Activated T-helper 17 cell treated with anti-CD3 and anti-CD28 coated beads, Interleukin-2, amount 50 U/mL, for 72 hours (primary cell): ENCODE results near the gene ACTL6B. TPM values are rescaled to one million over a fixed set of nuclear protein-coding genes. Genes with fewer than 3 reads are reported as not detected.
A peak's percentile ranks its signal among the peaks of the same experiment; 100 is the strongest.

Source experiments
- ATAC-seq: fragments of 150-1000 bp; cut with Tn5 transposase; replicated peaks from 2 replicates; pipeline ENCODE4 v1.10.0; 2021; ENCODE audit warnings: mild to moderate bottlenecking, moderate library complexity
- H3K27ac Mint-ChIP-seq: one replicate; pipeline ENCODE4 v1.8.0; 2022; ENCODE audit warnings: mixed read lengths
- H3K27me3 Mint-ChIP-seq: one replicate; pipeline ENCODE4 v1.8.0; 2022; ENCODE audit warnings: mixed read lengths
- H3K36me3 Mint-ChIP-seq: one replicate; pipeline ENCODE4 v1.8.0; 2022; ENCODE audit warnings: low read depth, mild to moderate bottlenecking, mixed read lengths
- H3K4me1 Mint-ChIP-seq: one replicate; pipeline ENCODE4 v1.8.0; 2022; ENCODE audit warnings: mixed read lengths
- H3K4me3 Mint-ChIP-seq: one replicate; pipeline ENCODE4 v1.8.0; 2022; ENCODE audit warnings: mild to moderate bottlenecking, mixed read lengths
- H3K9me3 Mint-ChIP-seq: one replicate; pipeline ENCODE4 v1.8.0; 2022; ENCODE audit warnings: mixed read lengths
- total RNA-seq, 2 donors: library from RNA; stranded (reverse); gene quantifications; one replicate each; pipeline ENCODE4 v1.2.3, GENCODE V29; 2022

The ACTL6B gene
- total RNA-seq, 2 donors from 2014 or later: not detected

GRCh38 chr7:100687261-100687660, 31.0 kb upstream of the ACTL6B start:
- H3K9me3 Mint-ChIP-seq: no peaks in the 10 kb centered on the region
- no peak for ATAC-seq
- H3K27me3 Mint-ChIP-seq: no peaks in the 10 kb centered on the region
- H3K36me3 Mint-ChIP-seq: peaks cover 74% of the 10 kb centered on the region
- H3K4me1 Mint-ChIP-seq: peaks cover 8% of the 10 kb centered on the region
- H3K4me3 Mint-ChIP-seq: no peak overlapping the region
- no peak overlapping the region for H3K27ac Mint-ChIP-seq

DNA sequence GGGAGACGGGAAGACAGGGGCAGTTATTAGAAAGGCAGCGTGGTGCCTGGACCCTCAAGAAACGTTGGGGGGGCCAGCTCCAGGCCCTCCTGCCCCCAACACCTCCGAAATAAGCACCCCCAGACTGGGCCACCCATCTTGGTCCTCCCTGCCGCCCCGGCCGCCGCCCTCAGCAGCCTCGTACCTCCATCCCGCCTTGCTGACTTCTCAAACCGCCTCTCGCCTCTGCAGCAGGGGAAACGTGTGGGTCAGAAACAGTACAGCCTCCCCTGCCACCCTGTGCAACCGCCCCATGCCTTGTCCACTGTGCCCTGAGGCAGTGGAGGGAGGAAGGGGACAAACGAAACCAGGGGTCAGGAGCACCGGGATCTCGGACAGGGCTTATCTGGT, 30.6 kb upstream of the ACTL6B start:
- ATAC-seq: no peak
- Mint-ChIP-seq H3K4me1 (peaks cover 4% of the 10 kb centered on the region), H3K4me3 (no peak overlapping the region), H3K27ac (no peak overlapping the region), H3K9me3 (no peaks in the 10 kb centered on the region), H3K27me3 (no peaks in the 10 kb centered on the region), H3K36me3 (peaks cover 71% of the 10 kb centered on the region)

- H3K9me3 Mint-ChIP-seq: no peaks in the 10 kb centered on the region
- peaks cover 72% of the 10 kb centered on the region for H3K36me3 Mint-ChIP-seq
- no peaks in the 10 kb centered on the region for H3K27me3 Mint-ChIP-seq
- H3K4me1 Mint-ChIP-seq: no peaks in the 10 kb centered on the region
- ATAC-seq: no peak
- no peak overlapping the region for H3K27ac Mint-ChIP-seq
- H3K4me3 Mint-ChIP-seq: no peak overlapping the region
Measured at GRCh38 chr7:100686201-100686821, 30.1 kb upstream of the ACTL6B start.

DNA sequence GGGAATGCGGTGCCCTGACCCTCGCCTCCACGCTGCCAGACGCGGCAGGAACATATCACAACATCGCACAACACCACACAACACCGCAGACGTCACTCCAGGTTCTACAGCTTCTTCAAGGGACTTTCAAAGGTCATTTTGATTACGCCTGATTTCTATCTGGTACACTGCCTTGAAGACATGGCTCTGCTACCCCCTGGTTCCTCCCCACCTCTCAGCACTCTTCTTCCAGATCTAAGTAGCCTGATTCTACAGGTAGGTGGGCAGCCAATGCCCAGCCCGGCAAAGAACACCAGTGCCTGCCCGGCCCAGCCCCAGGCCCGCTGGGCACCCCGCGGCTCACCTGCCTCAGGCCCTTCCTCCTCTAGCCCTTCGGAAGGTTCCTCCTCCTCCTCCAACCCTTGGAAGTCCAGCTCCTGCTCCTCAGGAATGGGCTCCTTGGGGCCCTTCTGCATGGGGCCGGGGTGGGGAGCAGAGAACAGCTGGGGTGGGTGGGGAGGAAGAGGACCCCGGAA, 29.4 kb upstream of the ACTL6B start:
- no peaks in the 10 kb centered on the region for H3K4me1 Mint-ChIP-seq
- H3K36me3 Mint-ChIP-seq: peaks cover 74% of the 10 kb centered on the region
- H3K27ac Mint-ChIP-seq: no peak overlapping the region
- H3K9me3 Mint-ChIP-seq: no peaks in the 10 kb centered on the region
- ATAC-seq: no peak
- H3K27me3 Mint-ChIP-seq: no peaks in the 10 kb centered on the region
- no peak overlapping the region for H3K4me3 Mint-ChIP-seq

GRCh38 chr7:100685049-100685605, 28.9 kb upstream of the ACTL6B start:
- Mint-ChIP-seq H3K4me3 (no peak overlapping the region), H3K27me3 (no peaks in the 10 kb centered on the region), H3K36me3 (peaks cover 78% of the 10 kb centered on the region), H3K4me1 (peaks cover 2% of the 10 kb centered on the region), H3K9me3 (no peaks in the 10 kb centered on the region), H3K27ac (no peak overlapping the region)
- ATAC-seq: no peak

DNA sequence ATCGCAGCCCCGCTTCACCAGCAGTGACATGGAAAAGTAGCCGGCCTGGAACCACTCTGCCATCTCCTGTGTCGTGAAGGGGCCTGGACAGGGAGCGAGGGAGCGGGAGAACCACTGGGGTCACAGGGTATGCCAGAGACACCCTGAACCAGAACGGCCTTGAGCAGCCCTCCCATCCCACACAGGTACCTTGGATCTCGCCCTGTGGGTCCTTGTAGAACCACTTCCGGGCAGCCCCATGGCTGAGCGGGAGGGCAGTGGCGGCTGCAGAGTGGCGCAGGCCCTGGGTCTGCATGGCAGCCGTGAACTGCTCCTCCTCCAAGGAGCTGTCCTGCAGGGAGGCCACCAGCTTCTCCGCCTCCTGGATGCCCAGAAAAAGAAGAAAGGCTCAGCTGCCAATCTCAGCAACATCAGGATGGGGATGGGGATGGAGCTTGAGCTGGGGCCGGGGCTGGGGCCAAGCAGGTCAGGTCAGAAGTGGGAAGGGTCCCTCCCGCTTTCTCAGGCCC, 28.3 kb upstream of the ACTL6B start:
- ATAC-seq: no peak
- Mint-ChIP-seq H3K4me1 (peaks cover 5% of the 10 kb centered on the region), H3K9me3 (no peaks in the 10 kb centered on the region), H3K36me3 (peaks cover 78% of the 10 kb centered on the region), H3K27me3 (no peaks in the 10 kb centered on the region), H3K4me3 (no peak overlapping the region), H3K27ac (no peak overlapping the region)

DNA sequence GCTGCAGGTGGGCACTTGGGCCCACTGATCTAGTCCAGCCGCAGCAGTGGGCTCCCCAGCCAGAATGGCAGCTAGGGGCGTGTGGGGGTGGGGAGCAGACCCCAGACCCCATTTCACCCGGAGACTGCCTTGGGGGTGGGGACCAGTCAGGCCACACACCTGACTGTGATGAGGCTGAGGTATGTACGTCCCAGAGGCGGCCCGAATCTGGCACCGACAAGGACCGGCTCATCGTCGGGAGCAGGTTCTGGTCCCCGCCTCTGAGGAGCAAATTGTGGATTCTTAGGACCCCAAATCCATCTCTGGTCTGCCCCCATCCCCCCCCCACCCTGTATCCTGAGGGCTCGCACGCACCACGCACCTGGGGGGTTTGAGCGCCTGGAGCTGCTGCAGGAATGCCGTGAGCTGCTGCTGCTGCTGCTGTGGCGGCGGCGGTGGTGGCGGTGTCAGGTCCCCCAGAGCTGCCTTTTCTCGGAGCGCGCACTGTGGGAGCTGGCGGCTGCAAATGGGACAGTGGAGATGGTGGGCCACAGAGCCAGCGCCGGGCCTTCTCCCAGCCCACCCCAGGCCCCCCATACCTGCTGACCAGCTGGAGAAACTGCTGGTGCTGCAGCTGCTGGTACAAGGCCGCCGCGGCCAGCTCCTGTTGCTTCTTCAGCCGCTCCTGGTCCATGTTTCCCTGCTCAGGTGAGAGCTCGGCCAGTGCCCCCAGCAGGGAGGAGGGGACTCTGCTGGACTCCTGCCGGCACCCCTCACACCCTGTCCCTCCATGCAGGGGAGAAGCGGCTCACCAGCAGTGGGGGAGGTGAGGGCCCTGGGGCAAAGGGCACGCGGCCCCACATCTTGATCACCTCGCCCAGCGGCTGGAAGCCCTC, 27.6 kb upstream of the ACTL6B start:
- ATAC-seq: no peak
- Mint-ChIP-seq H3K36me3 (peaks cover 78% of the 10 kb centered on the region), H3K9me3 (no peaks in the 10 kb centered on the region), H3K27me3 (no peaks in the 10 kb centered on the region), H3K4me1 (peaks cover 9% of the 10 kb centered on the region), H3K27ac (no peak overlapping the region), H3K4me3 (no peak overlapping the region)

GRCh38 chr7:100682991-100683658, 26.9 kb upstream of the ACTL6B start:
- peaks cover 13% of the 10 kb centered on the region for H3K4me1 Mint-ChIP-seq
- no peaks in the 10 kb centered on the region for H3K27me3 Mint-ChIP-seq
- no peak overlapping the region for H3K4me3 Mint-ChIP-seq
- H3K27ac Mint-ChIP-seq: no peak overlapping the region
- ATAC-seq: no peak
- no peaks in the 10 kb centered on the region for H3K9me3 Mint-ChIP-seq
- peaks cover 79% of the 10 kb centered on the region for H3K36me3 Mint-ChIP-seq

GRCh38 chr7:100682228-100682741, 26.0 kb upstream of the ACTL6B start:
- Mint-ChIP-seq H3K4me1 (peaks cover 17% of the 10 kb centered on the region), H3K27ac (no peak overlapping the region), H3K4me3 (no peak overlapping the region), H3K36me3 (peaks cover 79% of the 10 kb centered on the region), H3K9me3 (no peaks in the 10 kb centered on the region), H3K27me3 (no peaks in the 10 kb centered on the region)
- peak; percentile 25 for ATAC-seq

DNA sequence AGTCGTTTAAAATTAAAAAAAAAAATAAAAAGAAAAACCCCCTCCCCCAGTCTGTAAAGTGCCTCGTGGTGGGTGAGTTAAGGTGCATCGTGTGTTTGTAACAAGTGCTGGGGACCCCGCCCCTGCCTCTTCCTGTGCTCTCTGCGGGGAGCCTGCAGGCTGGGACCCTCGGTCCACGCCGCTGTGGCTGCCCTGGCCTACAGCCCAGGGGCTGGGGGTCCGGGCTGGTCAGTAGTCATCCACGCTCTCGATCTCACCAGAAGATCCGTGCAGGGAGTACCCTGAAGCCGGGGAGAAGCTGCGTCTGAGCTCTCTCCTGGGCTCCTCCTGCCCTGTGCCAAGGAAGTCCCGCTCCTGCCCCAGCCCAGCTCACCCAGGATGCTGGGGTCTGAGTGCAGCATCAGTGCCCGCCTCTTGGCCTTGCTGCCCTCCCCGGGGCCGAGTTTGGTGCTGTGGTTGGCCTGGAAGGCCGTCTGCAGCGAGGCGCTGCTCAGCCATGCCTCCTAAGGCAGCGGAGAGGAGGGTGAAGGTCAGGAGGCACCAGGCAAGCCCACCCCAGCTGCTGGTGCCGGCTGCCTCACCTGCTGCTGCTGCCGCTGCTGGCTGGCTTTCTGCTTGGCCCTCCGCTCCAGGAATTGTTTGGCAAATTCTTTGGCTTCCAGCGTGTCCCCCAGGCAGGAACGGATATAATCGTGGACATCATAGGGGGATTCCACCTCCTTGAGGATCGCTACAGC, 25.4 kb upstream of the ACTL6B start:
- ATAC-seq: no peak
- Mint-ChIP-seq H3K36me3 (peaks cover 79% of the 10 kb centered on the region), H3K9me3 (no peaks in the 10 kb centered on the region), H3K27me3 (no peaks in the 10 kb centered on the region), H3K27ac (no peak overlapping the region), H3K4me3 (no peak overlapping the region), H3K4me1 (peaks cover 20% of the 10 kb centered on the region)

DNA sequence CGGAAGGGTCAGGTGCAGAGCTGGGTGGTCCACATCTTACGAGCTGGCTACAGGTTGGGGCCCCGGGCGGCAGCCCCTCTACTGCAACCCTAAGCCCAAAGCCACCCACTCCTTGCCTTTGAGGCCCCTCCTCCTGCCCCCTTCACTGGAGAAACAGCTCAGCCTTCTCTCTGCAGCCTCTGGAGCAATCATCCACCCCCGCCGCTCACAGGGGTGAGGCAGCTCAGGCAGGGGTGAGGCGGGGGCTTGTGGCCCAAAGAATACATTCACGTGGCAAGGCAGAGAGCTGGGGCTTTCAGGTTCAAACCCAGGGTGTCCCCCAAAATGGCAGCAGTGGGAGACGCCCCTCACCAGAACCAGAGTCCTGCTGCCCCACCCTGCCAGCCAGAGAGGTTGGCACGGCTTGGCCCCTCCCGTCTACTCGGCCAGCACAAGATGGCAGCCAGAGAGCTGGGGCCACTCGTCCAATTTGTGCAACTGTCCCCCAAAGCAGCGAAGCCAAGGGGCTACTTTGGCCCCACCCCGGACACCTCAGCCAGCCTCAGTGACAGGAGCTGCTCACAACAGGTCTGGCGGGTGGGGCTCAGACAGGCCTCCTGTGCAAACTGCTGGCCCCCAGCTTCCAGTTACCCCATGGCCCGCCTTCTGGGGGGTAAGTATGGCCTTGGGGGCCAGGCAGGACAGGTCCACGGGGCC, 24.5 kb upstream of the ACTL6B start:
- H3K27me3 Mint-ChIP-seq: no peaks in the 10 kb centered on the region
- peaks cover 24% of the 10 kb centered on the region for H3K4me1 Mint-ChIP-seq

DNA sequence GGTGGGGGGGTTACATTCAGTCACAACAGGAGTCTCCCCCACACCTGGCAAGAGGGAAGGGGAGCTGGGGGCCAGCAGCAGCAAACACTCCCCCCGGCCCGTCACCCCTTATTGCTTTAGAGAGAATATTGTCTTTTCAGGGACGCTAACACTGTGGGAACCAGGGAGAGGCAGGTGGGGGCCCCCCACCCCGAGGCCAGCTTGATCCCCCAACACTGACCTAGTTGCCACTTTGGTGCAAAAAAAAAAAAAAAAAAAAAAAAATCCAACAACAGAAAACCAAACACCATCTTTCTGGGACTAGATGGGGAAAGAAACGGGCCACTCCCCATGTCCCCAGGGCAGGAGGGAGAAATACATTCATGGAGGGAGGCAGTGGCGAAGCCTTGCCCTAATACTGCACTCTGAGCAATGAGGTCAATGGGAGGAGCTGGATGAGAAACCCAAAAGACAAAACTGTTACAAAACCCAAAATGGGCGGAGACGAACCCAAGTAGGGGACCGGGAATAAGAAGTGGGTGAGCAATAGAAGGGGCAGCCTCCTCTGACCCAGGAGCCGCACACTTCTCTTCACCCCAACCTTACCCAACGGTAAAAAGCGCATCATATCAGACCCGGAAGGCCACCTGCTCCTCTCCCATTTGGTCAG, 23.8 kb upstream of the ACTL6B start:
- peak overlapping the region; percentile 85 for H3K27ac Mint-ChIP-seq
- no peak for ATAC-seq
- no peaks in the 10 kb centered on the region for H3K27me3 Mint-ChIP-seq
- H3K9me3 Mint-ChIP-seq: no peaks in the 10 kb centered on the region
- H3K4me1 Mint-ChIP-seq: peaks cover 24% of the 10 kb centered on the region
- peaks cover 68% of the 10 kb centered on the region for H3K36me3 Mint-ChIP-seq
- no peak overlapping the region for H3K4me3 Mint-ChIP-seq

More for the DNA sequence above, 24.5 kb upstream of the ACTL6B start:
- no peak overlapping the region for H3K4me3 Mint-ChIP-seq
- peaks cover 75% of the 10 kb centered on the region for H3K36me3 Mint-ChIP-seq
- H3K27ac Mint-ChIP-seq: peak overlapping the region; percentile 85
- no peak for ATAC-seq
- no peaks in the 10 kb centered on the region for H3K9me3 Mint-ChIP-seq
